A549 (cell line): Measurements from ENCODE around the gene BAAT. TPM values are rescaled to one million over a fixed set of nuclear protein-coding genes. Genes with fewer than 3 reads are reported as not detected.

Experiments
- ATAC-seq, 2 experiments: fragments of 200-7000 bp in 1 of 2; fragments of >200 bp in 1 of 2; cut with Nextera tagmentation in 1 of 2; cut with Tn5 transposase in 1 of 2; 3 replicates each; pipeline versions ENCODE4 v1.8.0 to v1.9.1; 2018 to 2020; ENCODE audit warnings: mild to moderate bottlenecking in 1 of 2, moderate library complexity in 1 of 2
- CTCF ChIA-PET: fragments of 300-600 bp; sonication (Branson Sonifier 250); formaldehyde crosslinking; extraction: SDS; loops from one replicate; lab custom pipeline; 2021; ENCODE audit warnings: antibody characterized with exemption, inconsistent platforms; lab: Yijun Ruan, JAX
- POLR2A ChIA-PET: fragments of 350-600 bp; formaldehyde crosslinking; extraction: SDS; loops from one replicate; lab custom pipeline; 2021; ENCODE audit warnings: antibody characterized with exemption, inconsistent platforms; lab: Yijun Ruan, JAX
- DNase-seq, 2 experiments: peaks; one replicate each; pipeline versions ENCODE4 v3.0.0 to v3.0.0-alpha.2; 2011 to 2016; ENCODE audit warnings: low read depth in 1 of 2, low spot score in 1 of 2
- FAIRE-seq: peaks from 2 replicates; lab custom pipeline; 2011; peaks lifted over from hg19 to GRCh38; lab: Jason Lieb, UNC
- H3K27ac ChIP-seq, 2 experiments: fragments of >200 bp; sonication (Bioruptor Twin); formaldehyde crosslinking; 3 replicates each; pipeline ENCODE4 v1.5.1; 2016 to 2017
- H3K4me1 ChIP-seq: fragments of >200 bp; sonication (Bioruptor Twin); formaldehyde crosslinking; 3 replicates; pipeline ENCODE4 v1.6.1; 2016
- H3K4me2 ChIP-seq: fragments of >200 bp; sonication (Bioruptor Twin); formaldehyde crosslinking; 3 replicates; pipeline ENCODE4 v1.6.1; 2016
- H3K4me3 ChIP-seq: fragments of >200 bp; sonication (Bioruptor Twin); formaldehyde crosslinking; 3 replicates; pipeline ENCODE4 v1.5.1; 2016
- H3K9me3 ChIP-seq: fragments of >200 bp; sonication (Bioruptor Twin); formaldehyde crosslinking; 3 replicates; pipeline ENCODE4 v1.6.1; 2016
- CBX8 ChIP-seq: fragments of 200-600 bp; sonication (generic); IDR thresholded peaks from 2 replicates; pipeline ENCODE4 v1.6.1; 2016
- CHD4 ChIP-seq: fragments of 200-600 bp; sonication (generic); IDR thresholded peaks from 2 replicates; pipeline ENCODE4 v1.6.1; 2016; ENCODE audit warnings: antibody characterized with exemption, mild to moderate bottlenecking, borderline replicate concordance
- EHF ChIP-seq: fragments of 250-450 bp; sonication (Bioruptor Pico); IDR thresholded peaks from 2 replicates; pipeline ENCODE4 v1.5.0; 2020; ENCODE audit warnings: mild to moderate bottlenecking
- HOXA7 ChIP-seq: fragments of 250-450 bp; sonication (Bioruptor Pico); IDR thresholded peaks from 2 replicates; pipeline ENCODE4 v1.5.0; 2020; ENCODE audit warnings: mild to moderate bottlenecking, moderate library complexity
- MAZ ChIP-seq: fragments of 150-350 bp; IDR thresholded peaks from 2 replicates; pipeline ENCODE4 v1.6.1; 2014; ENCODE audit warnings: antibody characterized with exemption, low read depth, low read length, borderline replicate concordance
- NPAS2 ChIP-seq: fragments of 250-450 bp; sonication (Bioruptor Pico); IDR thresholded peaks from 2 replicates; pipeline ENCODE4 v1.8.0; 2022; ENCODE audit warnings: mild to moderate bottlenecking, moderate library complexity, borderline replicate concordance
- RAD21 ChIP-seq, 2 experiments: fragments of >200 bp in 1 of 2; sonication (Bioruptor Twin) in 1 of 2; formaldehyde crosslinking in 1 of 2; IDR thresholded peaks in 1 of 2; conservative IDR thresholded peaks in 1 of 2; 2 replicates in 1 of 2; 3 replicates in 1 of 2; pipeline ENCODE4 v1.6.1; 2012 to 2018; ENCODE audit warnings: inconsistent platforms in 1 of 2
- RARB ChIP-seq: fragments of 250-450 bp; sonication (Bioruptor Pico); IDR thresholded peaks from 2 replicates; pipeline ENCODE4 v1.8.0; 2021; ENCODE audit warnings: mild to moderate bottlenecking, moderate library complexity
- RFX5 ChIP-seq: fragments of 450-650 bp; IDR thresholded peaks from 2 replicates; pipeline ENCODE4 v1.7.1; 2014; ENCODE audit warnings: antibody characterized with exemption, mild to moderate bottlenecking, moderate library complexity
- SMC3 ChIP-seq: fragments of >200 bp; sonication (Bioruptor Twin); formaldehyde crosslinking; IDR thresholded peaks from 3 replicates; pipeline ENCODE4 v1.6.1; 2018; ENCODE audit warnings: inconsistent platforms
- TFCP2L1 ChIP-seq: fragments of 250-450 bp; sonication (Bioruptor Pico); IDR thresholded peaks from 2 replicates; pipeline ENCODE4 v1.5.0; 2021; ENCODE audit warnings: mild to moderate bottlenecking
- TP53 ChIP-seq: fragments of 250-450 bp; sonication (Bioruptor Pico); IDR thresholded peaks from 2 replicates; pipeline ENCODE4 v1.5.0; 2021; ENCODE audit warnings: mild to moderate bottlenecking, moderate library complexity
- WGBS: methylation state at CpG from one replicate; pipeline ENCODE4 v1.1.6; 2017; ENCODE audit errors: missing lambda C conversion rate; 5-methylcytosine and 5-hydroxymethylcytosine counted together
- polyA plus RNA-seq, 4 experiments: library from polyadenylated mRNA; depleted of rRNA in 3 of 4; stranded (reverse); fragments of >200 nt; fragmentation: RNase III in 1 of 4; extraction: RNeasy Plus Mini Kit Qiagen cat#74134 plus additional on column Dnase treatment in 1 of 4; gene quantifications; 2 replicates in 3 of 4; 3 replicates in 1 of 4; pipeline ENCODE4 v1.2.3, GENCODE V29; 2011 to 2017
- TF ChIP-seq, protein P1 (sequence below): fragments of 450-650 bp; IDR thresholded peaks from 2 replicates; pipeline ENCODE4 v1.6.1; 2014; ENCODE audit warnings: antibody characterized with exemption
- TF ChIP-seq, protein P2 (sequence below): fragments of 200-600 bp; sonication (generic); IDR thresholded peaks from 2 replicates; pipeline ENCODE4 v1.6.1; 2016; ENCODE audit warnings: antibody characterized with exemption, mild to moderate bottlenecking, moderate library complexity
- TF ChIP-seq, protein P3 (sequence below): fragments of >200 bp; sonication (Bioruptor Twin); formaldehyde crosslinking; IDR thresholded peaks from 3 replicates; pipeline ENCODE4 v1.5.1; 2016

Gene BAAT
- polyA plus RNA-seq, 2 of the 4 experiments (the other 2 are of a cell fraction): 9.1 to 13.6 TPM

DNA sequence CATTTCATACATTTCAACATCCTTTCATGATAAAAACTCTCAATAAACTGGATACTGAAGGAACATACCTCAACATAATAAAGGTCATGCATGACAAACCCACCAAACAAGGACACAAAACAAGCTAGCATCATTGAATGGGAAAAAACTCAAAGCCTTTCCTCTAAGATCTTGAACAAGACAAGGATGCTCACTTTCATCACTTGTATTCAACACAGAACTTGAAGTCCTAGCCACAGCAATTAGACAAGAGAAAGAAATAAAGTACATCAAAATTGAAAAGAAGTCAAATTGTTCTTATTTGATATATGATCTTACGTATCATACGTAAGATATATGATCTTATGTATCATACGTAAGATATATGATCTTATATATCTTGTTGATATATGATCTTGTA, 8.3 kb upstream of the BAAT start:
- TF ChIP-seq CBX8 (no peak), EHF (CRISPR knock-in tag) (no peak), TFCP2L1 (CRISPR knock-in tag) (no peak), RARB (CRISPR knock-in tag) (no peak), NPAS2 (no peak), CHD4 (no peak), RFX5 (no peak), TP53 (CRISPR knock-in tag) (no peak), HOXA7 (CRISPR knock-in tag) (no peak)
- TF ChIP-seq, protein P1, sequence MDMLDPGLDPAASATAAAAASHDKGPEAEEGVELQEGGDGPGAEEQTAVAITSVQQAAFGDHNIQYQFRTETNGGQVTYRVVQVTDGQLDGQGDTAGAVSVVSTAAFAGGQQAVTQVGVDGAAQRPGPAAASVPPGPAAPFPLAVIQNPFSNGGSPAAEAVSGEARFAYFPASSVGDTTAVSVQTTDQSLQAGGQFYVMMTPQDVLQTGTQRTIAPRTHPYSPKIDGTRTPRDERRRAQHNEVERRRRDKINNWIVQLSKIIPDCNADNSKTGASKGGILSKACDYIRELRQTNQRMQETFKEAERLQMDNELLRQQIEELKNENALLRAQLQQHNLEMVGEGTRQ: no peak
- peaks cover 15% of the 10 kb centered on the region for H3K4me1 ChIP-seq
- peaks cover 36% of the 10 kb centered on the region for H3K9me3 ChIP-seq
- POLR2A ChIA-PET: no interaction called here
- H3K27ac ChIP-seq: no peak overlapping the region
- 93% methylated on average over 3 of the region's 3 CpGs for WGBS
- H3K4me2 ChIP-seq: no peak overlapping the region
- FAIRE-seq (peak; percentile 74), ATAC-seq (no peak), DNase-seq (no peak)
- CTCF ChIA-PET: interaction anchor here (1.6 kb wide), 1 partner anchor 56 kb away, joined by 3 read pairs; no protein-coding TSS in a partner anchor
- no peak overlapping the region for H3K4me3 ChIP-seq

DNA sequence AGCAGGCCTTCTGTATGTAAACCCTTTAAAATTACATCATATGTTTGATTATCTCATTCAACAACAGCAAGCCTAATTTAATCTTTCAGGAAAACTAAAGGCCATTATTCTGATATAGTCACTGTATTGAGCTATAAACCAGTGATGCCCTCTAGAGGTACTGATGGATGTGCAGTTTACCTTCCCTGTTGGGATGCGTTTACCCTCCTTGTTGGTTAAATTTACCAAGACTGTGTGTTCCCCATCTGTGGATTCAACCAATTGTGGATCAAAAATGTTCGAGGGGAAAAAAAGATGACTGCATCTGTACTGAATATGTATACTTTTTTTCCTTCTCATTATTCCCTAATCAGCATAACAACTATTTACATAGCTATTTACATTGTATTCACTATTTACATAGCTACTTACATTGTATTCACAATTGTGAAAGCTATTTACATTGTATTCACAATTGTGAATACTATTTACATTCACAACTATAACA, 3.7 kb upstream of the BAAT start:
- H3K4me2 ChIP-seq: peak overlapping the region; percentile 41; the same call in 1 of the 3 replicates
- H3K4me3 ChIP-seq: no peak overlapping the region
- peak; percentile 96 to 99 for ATAC-seq
- ChIA-PET CTCF (interaction anchor here (0.6 to 3.5 kb wide), 48 partner anchors 8 to 801 kb away, joined by 3 to 43 read pairs (median 4); partner anchors contain the start of genes MRPL50 and ZNF189), POLR2A (interaction anchor here (0.6 to 1.6 kb wide), 2 partner anchors 10 to 22 kb away, joined by 4 to 8 read pairs; partner anchors contain the start of genes MRPL50 and ZNF189)
- WGBS: 14% methylated on average over 2 of the region's 2 CpGs
- H3K9me3 ChIP-seq: peaks cover 11% of the 10 kb centered on the region
- DNase-seq: peak in 1 of 2 experiments; percentile 68
- FAIRE-seq: peak; percentile 93
- peaks cover 38% of the 10 kb centered on the region for H3K4me1 ChIP-seq
- peak overlapping the region; percentile 68 to 82 for H3K27ac ChIP-seq
- TF ChIP-seq, protein P2, sequence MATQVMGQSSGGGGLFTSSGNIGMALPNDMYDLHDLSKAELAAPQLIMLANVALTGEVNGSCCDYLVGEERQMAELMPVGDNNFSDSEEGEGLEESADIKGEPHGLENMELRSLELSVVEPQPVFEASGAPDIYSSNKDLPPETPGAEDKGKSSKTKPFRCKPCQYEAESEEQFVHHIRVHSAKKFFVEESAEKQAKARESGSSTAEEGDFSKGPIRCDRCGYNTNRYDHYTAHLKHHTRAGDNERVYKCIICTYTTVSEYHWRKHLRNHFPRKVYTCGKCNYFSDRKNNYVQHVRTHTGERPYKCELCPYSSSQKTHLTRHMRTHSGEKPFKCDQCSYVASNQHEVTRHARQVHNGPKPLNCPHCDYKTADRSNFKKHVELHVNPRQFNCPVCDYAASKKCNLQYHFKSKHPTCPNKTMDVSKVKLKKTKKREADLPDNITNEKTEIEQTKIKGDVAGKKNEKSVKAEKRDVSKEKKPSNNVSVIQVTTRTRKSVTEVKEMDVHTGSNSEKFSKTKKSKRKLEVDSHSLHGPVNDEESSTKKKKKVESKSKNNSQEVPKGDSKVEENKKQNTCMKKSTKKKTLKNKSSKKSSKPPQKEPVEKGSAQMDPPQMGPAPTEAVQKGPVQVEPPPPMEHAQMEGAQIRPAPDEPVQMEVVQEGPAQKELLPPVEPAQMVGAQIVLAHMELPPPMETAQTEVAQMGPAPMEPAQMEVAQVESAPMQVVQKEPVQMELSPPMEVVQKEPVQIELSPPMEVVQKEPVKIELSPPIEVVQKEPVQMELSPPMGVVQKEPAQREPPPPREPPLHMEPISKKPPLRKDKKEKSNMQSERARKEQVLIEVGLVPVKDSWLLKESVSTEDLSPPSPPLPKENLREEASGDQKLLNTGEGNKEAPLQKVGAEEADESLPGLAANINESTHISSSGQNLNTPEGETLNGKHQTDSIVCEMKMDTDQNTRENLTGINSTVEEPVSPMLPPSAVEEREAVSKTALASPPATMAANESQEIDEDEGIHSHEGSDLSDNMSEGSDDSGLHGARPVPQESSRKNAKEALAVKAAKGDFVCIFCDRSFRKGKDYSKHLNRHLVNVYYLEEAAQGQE: no peak
- TF ChIP-seq MAZ: no peak
- peak; percentile 50; the same call in 2 of the 3 replicates for TF ChIP-seq SMC3
- TF ChIP-seq, protein P3, sequence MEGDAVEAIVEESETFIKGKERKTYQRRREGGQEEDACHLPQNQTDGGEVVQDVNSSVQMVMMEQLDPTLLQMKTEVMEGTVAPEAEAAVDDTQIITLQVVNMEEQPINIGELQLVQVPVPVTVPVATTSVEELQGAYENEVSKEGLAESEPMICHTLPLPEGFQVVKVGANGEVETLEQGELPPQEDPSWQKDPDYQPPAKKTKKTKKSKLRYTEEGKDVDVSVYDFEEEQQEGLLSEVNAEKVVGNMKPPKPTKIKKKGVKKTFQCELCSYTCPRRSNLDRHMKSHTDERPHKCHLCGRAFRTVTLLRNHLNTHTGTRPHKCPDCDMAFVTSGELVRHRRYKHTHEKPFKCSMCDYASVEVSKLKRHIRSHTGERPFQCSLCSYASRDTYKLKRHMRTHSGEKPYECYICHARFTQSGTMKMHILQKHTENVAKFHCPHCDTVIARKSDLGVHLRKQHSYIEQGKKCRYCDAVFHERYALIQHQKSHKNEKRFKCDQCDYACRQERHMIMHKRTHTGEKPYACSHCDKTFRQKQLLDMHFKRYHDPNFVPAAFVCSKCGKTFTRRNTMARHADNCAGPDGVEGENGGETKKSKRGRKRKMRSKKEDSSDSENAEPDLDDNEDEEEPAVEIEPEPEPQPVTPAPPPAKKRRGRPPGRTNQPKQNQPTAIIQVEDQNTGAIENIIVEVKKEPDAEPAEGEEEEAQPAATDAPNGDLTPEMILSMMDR: peak; percentile 61
- TF ChIP-seq RAD21 (conservative IDR thresholded peaks at IDR 0.05 in 1 of 2, IDR thresholded peaks at IDR 0.05 in 1 of 2): peak; percentile 59 to 61; a peak in 4 of 5 replicates
